PC-9 (cell line): Measurements from ENCODE around the gene SLITRK5.

ENCODE experiments used
- EZH2 ChIP-seq: fragments of 200-600 bp; sonication (generic); IDR thresholded peaks from 2 replicates; pipeline ENCODE4 v1.8.0; 2017; ENCODE audit warnings: antibody characterized with exemption, low read depth
- TF ChIP-seq, protein P1 (sequence below): fragments of 200-600 bp; sonication (generic); conservative IDR thresholded peaks from 2 replicates; pipeline ENCODE4 v1.6.1; 2017; ENCODE audit warnings: mixed run types, antibody characterized with exemption, mild to moderate bottlenecking, moderate library complexity

DNA sequence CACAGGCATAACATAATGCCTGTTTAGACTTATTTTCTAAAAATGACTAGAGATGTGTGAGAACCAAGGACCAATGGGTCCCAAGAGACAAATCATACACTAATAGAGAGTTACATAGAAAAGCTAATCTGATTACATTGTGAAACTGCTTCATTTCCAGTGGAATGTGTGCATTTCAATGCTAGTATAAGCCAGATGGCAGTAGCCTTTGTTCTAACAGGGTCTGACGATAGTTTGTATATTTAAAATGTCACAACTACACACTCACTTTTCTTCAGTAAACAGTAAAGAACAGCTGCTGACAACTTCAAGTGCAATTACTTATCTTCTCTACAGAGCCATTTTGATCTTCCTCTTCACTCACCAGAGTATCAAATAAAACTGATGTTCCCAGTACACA lies 4.3 kb upstream of the SLITRK5 start:
- TF ChIP-seq, protein P1, sequence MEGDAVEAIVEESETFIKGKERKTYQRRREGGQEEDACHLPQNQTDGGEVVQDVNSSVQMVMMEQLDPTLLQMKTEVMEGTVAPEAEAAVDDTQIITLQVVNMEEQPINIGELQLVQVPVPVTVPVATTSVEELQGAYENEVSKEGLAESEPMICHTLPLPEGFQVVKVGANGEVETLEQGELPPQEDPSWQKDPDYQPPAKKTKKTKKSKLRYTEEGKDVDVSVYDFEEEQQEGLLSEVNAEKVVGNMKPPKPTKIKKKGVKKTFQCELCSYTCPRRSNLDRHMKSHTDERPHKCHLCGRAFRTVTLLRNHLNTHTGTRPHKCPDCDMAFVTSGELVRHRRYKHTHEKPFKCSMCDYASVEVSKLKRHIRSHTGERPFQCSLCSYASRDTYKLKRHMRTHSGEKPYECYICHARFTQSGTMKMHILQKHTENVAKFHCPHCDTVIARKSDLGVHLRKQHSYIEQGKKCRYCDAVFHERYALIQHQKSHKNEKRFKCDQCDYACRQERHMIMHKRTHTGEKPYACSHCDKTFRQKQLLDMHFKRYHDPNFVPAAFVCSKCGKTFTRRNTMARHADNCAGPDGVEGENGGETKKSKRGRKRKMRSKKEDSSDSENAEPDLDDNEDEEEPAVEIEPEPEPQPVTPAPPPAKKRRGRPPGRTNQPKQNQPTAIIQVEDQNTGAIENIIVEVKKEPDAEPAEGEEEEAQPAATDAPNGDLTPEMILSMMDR: no peak
- no peak for TF ChIP-seq EZH2
